AG09309 (cell line): ENCODE measurements around the gene PRR5L.

Experiments
- DNase-seq: peaks from one replicate; pipeline ENCODE4 v3.0.0-alpha.2; 2010; ENCODE audit warnings: low read depth
- H3K4me3 ChIP-seq: 2 replicates; pipeline ENCODE4 v1.5.1; 2011; ENCODE audit warnings: mild to moderate bottlenecking, low read depth, low read length, moderate library complexity; ENCODE audit not compliant: control insufficient read depth
- CTCF ChIP-seq: IDR thresholded peaks from 2 replicates; pipeline ENCODE4 v1.5.1; 2011; ENCODE audit warnings: mild to moderate bottlenecking, low read depth, low read length, inconsistent platforms; ENCODE audit not compliant: insufficient read depth, control insufficient read depth; ENCODE audit errors: missing control alignments

The PRR5L gene

GRCh38 chr11:36403661-36404060 lies 107.6 kb downstream of the PRR5L start:
- H3K4me3 ChIP-seq, result no peak overlapping the region
- TF ChIP-seq CTCF, result no peak
- no peak for DNase-seq

GRCh38 chr11:36404831-36405230 lies 108.7 kb downstream of the PRR5L start:
- H3K4me3 ChIP-seq, result no peak overlapping the region
- no peak for DNase-seq
- TF ChIP-seq CTCF, result no peak

- H3K4me3 ChIP-seq, result no peak overlapping the region
- TF ChIP-seq CTCF, result no peak
- no peak for DNase-seq
Measured at GRCh38 chr11:36405585-36406367, 109.7 kb downstream of the PRR5L start.

- DNase-seq, result no peak
- no peak overlapping the region for H3K4me3 ChIP-seq
- TF ChIP-seq CTCF, result no peak
Measured at GRCh38 chr11:36407356-36407755, 111.3 kb downstream of the PRR5L start.

- no peak overlapping the region for H3K4me3 ChIP-seq
- no peak for TF ChIP-seq CTCF
- no peak for DNase-seq
Measured at GRCh38 chr11:36408498-36409136, 112.5 kb downstream of the PRR5L start.

- no peak for TF ChIP-seq CTCF
- DNase-seq, result no peak
- no peak overlapping the region for H3K4me3 ChIP-seq
Measured at GRCh38 chr11:36409152-36409816, 113.2 kb downstream of the PRR5L start.
